Subcutaneous abdominal adipose tissue (tissue), 5 donors: ENCODE results near the gene GDI2.
"Not testable (repeated sequence)": the region's sequence is repeated elsewhere in the genome, so short reads cannot be mapped to it uniquely, and the experiment has no call there.

Source experiments
- H3K27ac ChIP-seq: one replicate; pipeline ENCODE4 v1.7.0; 2013; ENCODE audit warnings: low read depth, mild to moderate bottlenecking, inconsistent platforms, low read length, moderate library complexity
- H3K27me3 ChIP-seq, 5 donors: one replicate each; pipeline ENCODE4 v1.7.0; 2013; ENCODE audit warnings: low read length in 5 of 5, inconsistent platforms in 1 of 5; ENCODE audit not compliant: control insufficient read depth in 5 of 5, insufficient read depth in 4 of 5
- H3K36me3 ChIP-seq, 5 donors: one replicate each; pipeline ENCODE4 v1.7.0; 2013; ENCODE audit warnings: low read length in 5 of 5; ENCODE audit not compliant: control insufficient read depth in 5 of 5, insufficient read depth in 5 of 5
- H3K4me1 ChIP-seq, 5 donors: one replicate each; pipeline ENCODE4 v1.7.0; 2013; ENCODE audit warnings: low read length in 5 of 5, mild to moderate bottlenecking in 3 of 5, moderate library complexity in 1 of 5; ENCODE audit not compliant: control insufficient read depth in 5 of 5, insufficient read depth in 5 of 5
- H3K4me3 ChIP-seq, 5 donors: one replicate each; pipeline ENCODE4 v1.7.0; 2013; ENCODE audit warnings: low read length in 5 of 5, low read depth in 1 of 5
- H3K9ac ChIP-seq, 5 donors: one replicate each; pipeline ENCODE4 v1.7.0; 2013; ENCODE audit warnings: low read length in 5 of 5, mild to moderate bottlenecking in 4 of 5, moderate library complexity in 3 of 5
- H3K9me3 ChIP-seq, 5 donors: one replicate each; pipeline ENCODE4 v1.7.0; 2013; ENCODE audit warnings: low read length in 5 of 5; ENCODE audit not compliant: control insufficient read depth in 5 of 5
- donor health status: healthy.
- donor health status: healthy.
- donor health status: healthy.
- donor health status: healthy.
- donor health status: healthy.

GDI2 gene

GRCh38 chr10:5800782-5801181 is 12.5 kb downstream of the GDI2 start:
- Histone ChIP-seq H3K36me3 (peaks cover 22 to 51% (median 32%) of the 10 kb centered on the region in 5 donors), H3K27ac (no peak overlapping the region), H3K9me3 (no peaks in the 10 kb centered on the region), H3K27me3 (no peaks in the 10 kb centered on the region), H3K9ac (no peak overlapping the region), H3K4me1 (peaks cover 0 to 3% (median 0%) of the 10 kb centered on the region in 5 donors), H3K4me3 (no peak overlapping the region)

GRCh38 chr10:5794236-5794635 is 19.0 kb downstream of the GDI2 start:
- Histone ChIP-seq H3K9ac (no peak overlapping the region), H3K36me3 (peaks cover 35 to 93% (median 69%) of the 10 kb centered on the region in 5 donors), H3K4me1 (no peaks in the 10 kb centered on the region), H3K27ac (no peak overlapping the region), H3K9me3 (no peaks in the 10 kb centered on the region), H3K4me3 (no peak overlapping the region), H3K27me3 (no peaks in the 10 kb centered on the region)

- no peak overlapping the region for H3K4me3 ChIP-seq
- H3K4me1 ChIP-seq, result no peaks in the 10 kb centered on the region
- H3K27me3 ChIP-seq, result no peaks in the 10 kb centered on the region
- H3K36me3 ChIP-seq, result peaks cover 30 to 88% (median 59%) of the 10 kb centered on the region in 5 donors
- no peak overlapping the region for H3K9ac ChIP-seq
- no peak overlapping the region for H3K27ac ChIP-seq
- no peaks in the 10 kb centered on the region for H3K9me3 ChIP-seq
These were observed 23.6 kb downstream of the GDI2 start for GRCh38 chr10:5789626-5790025.

- H3K36me3 ChIP-seq, result peaks cover 31 to 90% (median 59%) of the 10 kb centered on the region in 5 donors
- H3K4me1 ChIP-seq, result no peaks in the 10 kb centered on the region
- H3K27me3 ChIP-seq, result no peaks in the 10 kb centered on the region
- H3K9me3 ChIP-seq, result no peaks in the 10 kb centered on the region
- H3K27ac ChIP-seq, result no peak overlapping the region
- H3K4me3 ChIP-seq, result no peak overlapping the region
- H3K9ac ChIP-seq, result no peak overlapping the region
These were observed 24.3 kb downstream of the GDI2 start for GRCh38 chr10:5788969-5789368.

- Histone ChIP-seq H3K9me3 (peaks cover 0 to 4% (median 0%) of the 10 kb centered on the region in 5 donors), H3K4me1 (no peaks in the 10 kb centered on the region), H3K9ac (no peak overlapping the region), H3K27me3 (no peaks in the 10 kb centered on the region), H3K4me3 (no peak overlapping the region), H3K36me3 (peaks cover 33 to 55% (median 39%) of the 10 kb centered on the region in 5 donors), H3K27ac (no peak overlapping the region)
These were observed 29.9 kb downstream of the GDI2 start for GRCh38 chr10:5783300-5783699.

GRCh38 chr10:5782174-5782573 is 31.1 kb downstream of the GDI2 start:
- Histone ChIP-seq H3K27me3 (no peaks in the 10 kb centered on the region), H3K9me3 (peaks cover 0 to 4% (median 0%) of the 10 kb centered on the region in 5 donors), H3K4me3 (no peak overlapping the region), H3K36me3 (peaks cover 28 to 44% (median 37%) of the 10 kb centered on the region in 5 donors), H3K4me1 (peaks cover 0 to 2% (median 1%) of the 10 kb centered on the region in 5 donors), H3K27ac (no peak overlapping the region), H3K9ac (no peak overlapping the region)

GRCh38 chr10:5779730-5780129 is 33.5 kb downstream of the GDI2 start:
- Histone ChIP-seq H3K27ac (no peak overlapping the region), H3K9me3 (peaks cover 0 to 4% (median 0%) of the 10 kb centered on the region in 5 donors), H3K4me3 (no peak overlapping the region), H3K27me3 (no peaks in the 10 kb centered on the region), H3K4me1 (peaks cover 2 to 18% (median 14%) of the 10 kb centered on the region in 5 donors), H3K36me3 (peaks cover 25 to 39% (median 34%) of the 10 kb centered on the region in 5 donors), H3K9ac (no peak overlapping the region)

- H3K9ac ChIP-seq, H3K27me3 ChIP-seq, H3K4me3 ChIP-seq, H3K9me3 ChIP-seq, H3K27ac ChIP-seq: not testable (repeated sequence)
- H3K36me3 ChIP-seq, result peaks cover 6 to 32% (median 27%) of the 10 kb centered on the region in 5 donors
- peaks cover 2 to 18% (median 14%) of the 10 kb centered on the region in 5 donors for H3K4me1 ChIP-seq
These were observed 35.5 kb downstream of the GDI2 start for GRCh38 chr10:5777758-5778157.

GRCh38 chr10:5776881-5777197 is 36.4 kb downstream of the GDI2 start:
- no peak overlapping the region for H3K4me3 ChIP-seq
- H3K9ac ChIP-seq, result no peak overlapping the region
- H3K27me3 ChIP-seq, result no peaks in the 10 kb centered on the region
- H3K27ac ChIP-seq, result peak overlapping the region; percentile 52
- peaks cover under 1 to 35% (median 26%) of the 10 kb centered on the region in 5 donors for H3K36me3 ChIP-seq
- peaks cover 2 to 18% (median 14%) of the 10 kb centered on the region in 5 donors for H3K4me1 ChIP-seq
- no peaks in the 10 kb centered on the region for H3K9me3 ChIP-seq

GRCh38 chr10:5776136-5776880 is 36.9 kb downstream of the GDI2 start:
- H3K9me3 ChIP-seq, result no peaks in the 10 kb centered on the region
- no peaks in the 10 kb centered on the region for H3K27me3 ChIP-seq
- peak overlapping the region in 1 of 5 donors; percentile 13 for H3K9ac ChIP-seq
- H3K27ac ChIP-seq, result peak overlapping the region; percentile 52
- H3K4me1 ChIP-seq, result peaks cover 2 to 18% (median 14%) of the 10 kb centered on the region in 5 donors
- H3K4me3 ChIP-seq, result no peak overlapping the region
- H3K36me3 ChIP-seq, result peaks cover 2 to 40% (median 28%) of the 10 kb centered on the region in 5 donors
